RWPE1 (cell line): Measurements from ENCODE around the gene DUSP5.

Source experiments
- CTCF ChIA-PET: fragments of 350-600 bp; sonication (Branson Sonifier 250); formaldehyde crosslinking; extraction: SDS; loops from one replicate; lab custom pipeline; 2021; lab: Yijun Ruan, JAX
- POLR2A ChIA-PET: fragments of 400-600 bp; formaldehyde crosslinking; extraction: SDS; loops from one replicate; lab custom pipeline; 2020; ENCODE audit warnings: antibody characterized with exemption; ENCODE audit not compliant: low non-redundant PET; lab: Yijun Ruan, JAX
- DNase-seq: peaks from one replicate; pipeline ENCODE4 v3.0.0; 2012; ENCODE audit warnings: low spot score
- H3K27ac ChIP-seq: fragments of 450-650 bp; 2 replicates; pipeline ENCODE4 v1.5.1; 2017
- CTCF ChIP-seq: fragments of 450-650 bp; conservative IDR thresholded peaks from 2 replicates; pipeline ENCODE4 v1.5.1; 2017; ENCODE audit warnings: low read depth, mild to moderate bottlenecking

Gene DUSP5

DNA sequence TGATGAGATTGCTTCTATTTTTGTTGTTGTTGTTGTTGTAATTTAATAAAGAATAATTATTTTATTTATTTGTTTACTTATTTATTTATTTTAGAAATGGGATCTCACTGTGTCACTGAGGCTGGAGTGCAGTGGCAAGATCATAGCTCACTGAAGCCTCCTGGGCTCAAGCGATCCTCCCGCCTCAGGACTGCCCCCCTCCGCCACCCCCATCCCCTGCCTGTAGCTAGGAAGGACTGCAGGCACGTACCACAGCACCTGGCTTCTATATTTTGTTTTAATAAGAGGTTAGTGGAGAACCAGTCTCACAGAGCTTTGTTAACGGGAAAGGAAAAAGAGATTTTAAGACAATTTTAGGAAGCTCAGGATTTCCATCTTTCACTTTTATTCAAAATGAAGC, 50.3 kb downstream of the DUSP5 start:
- DNase-seq: no peak
- TF ChIP-seq CTCF: no peak
- no peak overlapping the region for H3K27ac ChIP-seq
- POLR2A ChIA-PET: no interaction called here
- CTCF ChIA-PET: interaction anchor here (0.9 to 1.1 kb wide), 4 partner anchors 64 to 241 kb away, joined by 3 to 4 read pairs (median 4); no protein-coding TSS in a partner anchor

GRCh38 chr10:110549211-110549610, 51.5 kb downstream of the DUSP5 start:
- POLR2A ChIA-PET: no interaction called here

DNA sequence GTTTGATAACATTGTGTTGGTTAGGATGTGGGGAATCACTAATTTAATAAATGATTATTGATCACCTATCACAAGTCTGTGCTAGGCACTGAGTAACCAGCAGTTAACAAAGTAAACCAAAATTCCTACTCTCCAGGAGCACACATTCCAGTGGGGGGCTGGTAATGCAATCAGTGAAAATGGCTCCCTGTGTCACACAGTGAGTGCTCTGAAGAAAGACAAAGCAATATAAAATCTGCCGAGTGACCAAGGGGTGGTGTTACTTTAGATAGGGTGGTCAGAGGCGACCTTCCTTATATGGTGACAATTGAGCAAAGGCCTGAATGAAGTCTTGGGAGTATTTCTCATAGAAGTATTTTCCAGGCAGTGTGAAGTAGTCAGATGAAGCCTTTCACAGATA, 56.2 kb downstream of the DUSP5 start:
- TF ChIP-seq CTCF: no peak
- POLR2A ChIA-PET: no interaction called here
- no peak overlapping the region for H3K27ac ChIP-seq
- DNase-seq: no peak
- CTCF ChIA-PET: no interaction called here

More at GRCh38 chr10:110549211-110549610, 51.5 kb downstream of the DUSP5 start:
- DNase-seq: no peak
- no peak for TF ChIP-seq CTCF
- no peak overlapping the region for H3K27ac ChIP-seq
- CTCF ChIA-PET: interaction anchor here (0.6 to 1.4 kb wide), 5 partner anchors 10 to 239 kb away, joined by 3 to 5 read pairs (median 4); no protein-coding TSS in a partner anchor

DNA sequence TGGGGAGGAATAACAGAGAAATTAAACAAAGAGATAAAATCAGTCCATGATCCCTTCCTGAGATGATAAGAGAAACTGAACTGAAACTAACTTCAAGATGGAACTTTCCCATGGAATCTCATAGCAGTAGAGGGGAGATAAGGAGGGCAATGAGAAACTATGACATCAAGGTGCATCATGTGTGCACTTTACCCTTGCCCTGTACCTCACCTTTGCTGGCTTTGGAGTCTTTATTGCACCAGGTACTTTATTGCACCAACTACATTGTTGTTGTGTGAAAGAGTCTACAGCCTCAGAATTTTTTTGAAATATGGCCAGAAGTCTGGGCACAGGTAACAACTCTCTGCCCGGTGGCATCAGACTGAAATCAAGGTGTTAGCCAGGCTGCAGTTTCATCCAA, 58.6 kb downstream of the DUSP5 start:
- no peak overlapping the region for H3K27ac ChIP-seq
- no peak for TF ChIP-seq CTCF
- ChIA-PET CTCF (no interaction called here), POLR2A (no interaction called here)
- no peak for DNase-seq

- peak; percentile 39 for TF ChIP-seq CTCF
- ChIA-PET POLR2A (no interaction called here), CTCF (interaction anchor here (0.7 kb wide), 1 partner anchor 44 kb away, joined by 3 read pairs; no protein-coding TSS in a partner anchor)
- H3K27ac ChIP-seq: no peak overlapping the region
- peak; percentile 40 for DNase-seq
Measured at GRCh38 chr10:110556969-110557601, 59.4 kb downstream of the DUSP5 start.

DNA sequence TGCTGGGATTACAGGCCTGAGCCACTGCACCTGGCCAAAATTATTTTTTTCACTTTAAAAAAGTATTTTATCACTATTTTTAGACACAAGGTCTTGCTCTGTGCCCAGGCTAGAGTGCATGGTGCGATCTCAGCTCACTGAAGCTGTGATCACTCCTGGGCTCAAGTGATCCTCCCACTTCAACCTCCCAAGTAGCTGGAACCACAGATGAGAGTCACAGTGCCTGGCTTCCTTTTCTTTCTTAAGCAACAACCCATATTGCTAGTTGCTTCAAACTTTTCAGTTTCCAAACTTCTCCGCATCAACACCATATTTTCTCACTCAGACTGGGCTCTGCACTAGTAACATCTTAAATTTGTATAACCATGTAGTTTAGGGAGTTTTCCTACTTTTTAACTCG, 60.3 kb downstream of the DUSP5 start:
- ChIA-PET POLR2A (no interaction called here), CTCF (interaction anchor here (0.6 kb wide), 1 partner anchor 124 kb away, joined by 5 read pairs; no protein-coding TSS in a partner anchor)
- H3K27ac ChIP-seq: no peak overlapping the region
- TF ChIP-seq CTCF: no peak
- DNase-seq: no peak
